Measurements from ENCODE around the gene RPS6KB2.

The RPS6KB2 gene

DNA sequence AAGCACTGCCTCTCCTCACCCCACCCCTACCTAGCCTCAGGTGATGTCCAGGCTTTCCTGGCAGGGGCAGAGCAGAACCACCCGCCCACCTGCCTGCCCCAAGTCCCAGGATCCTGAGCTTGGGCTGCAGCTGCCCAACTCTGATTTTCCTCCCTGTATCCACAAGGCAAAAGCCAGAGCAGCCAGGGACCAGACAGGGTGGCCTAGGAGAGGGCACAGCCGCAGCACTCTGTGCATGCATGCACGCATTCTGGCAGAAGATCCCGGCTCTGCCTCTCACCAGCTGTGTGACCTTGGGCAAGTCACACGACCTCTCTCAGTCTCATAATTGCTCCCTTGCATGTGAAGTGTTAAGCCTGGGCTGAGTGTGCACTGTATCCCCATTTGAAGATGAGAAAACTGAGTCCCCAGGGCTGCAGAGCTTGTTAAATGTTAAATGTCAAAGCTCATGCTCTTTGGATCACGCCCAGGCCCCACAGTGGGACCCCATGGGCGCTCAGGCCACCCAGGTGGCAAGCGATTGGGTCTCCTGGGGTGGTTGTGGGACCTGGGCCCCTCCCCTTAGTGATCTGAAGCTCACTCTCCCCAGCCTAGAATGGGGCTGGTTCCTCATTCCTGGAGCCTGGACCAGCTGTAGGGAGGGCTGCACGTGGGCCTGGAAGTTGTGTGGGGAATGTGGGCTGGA lies 15.7 kb upstream of the RPS6KB2 start:
- TF ChIP-seq, protein P1, sequence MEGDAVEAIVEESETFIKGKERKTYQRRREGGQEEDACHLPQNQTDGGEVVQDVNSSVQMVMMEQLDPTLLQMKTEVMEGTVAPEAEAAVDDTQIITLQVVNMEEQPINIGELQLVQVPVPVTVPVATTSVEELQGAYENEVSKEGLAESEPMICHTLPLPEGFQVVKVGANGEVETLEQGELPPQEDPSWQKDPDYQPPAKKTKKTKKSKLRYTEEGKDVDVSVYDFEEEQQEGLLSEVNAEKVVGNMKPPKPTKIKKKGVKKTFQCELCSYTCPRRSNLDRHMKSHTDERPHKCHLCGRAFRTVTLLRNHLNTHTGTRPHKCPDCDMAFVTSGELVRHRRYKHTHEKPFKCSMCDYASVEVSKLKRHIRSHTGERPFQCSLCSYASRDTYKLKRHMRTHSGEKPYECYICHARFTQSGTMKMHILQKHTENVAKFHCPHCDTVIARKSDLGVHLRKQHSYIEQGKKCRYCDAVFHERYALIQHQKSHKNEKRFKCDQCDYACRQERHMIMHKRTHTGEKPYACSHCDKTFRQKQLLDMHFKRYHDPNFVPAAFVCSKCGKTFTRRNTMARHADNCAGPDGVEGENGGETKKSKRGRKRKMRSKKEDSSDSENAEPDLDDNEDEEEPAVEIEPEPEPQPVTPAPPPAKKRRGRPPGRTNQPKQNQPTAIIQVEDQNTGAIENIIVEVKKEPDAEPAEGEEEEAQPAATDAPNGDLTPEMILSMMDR (conservative IDR thresholded peaks at IDR 0.05; ENCODE audit: low read depth, low read length) = no peak
- Histone ChIP-seq H3K27me3 (ENCODE audit: insufficient read depth, low read depth) (peaks cover 16% of the 10 kb centered on the region; the same call in 1 of the 2 replicates), H3K27ac (no peak overlapping the region), H3K79me2 (ENCODE audit: insufficient read depth, low read depth) (no peaks in the 10 kb centered on the region), H4K20me1 (ENCODE audit: insufficient read depth) (no peaks in the 10 kb centered on the region), H3K36me3 (ENCODE audit: insufficient read depth) (no peaks in the 10 kb centered on the region), H3K4me1 (ENCODE audit: low read depth, poor library complexity, severe bottlenecking) (no peaks in the 10 kb centered on the region), H3K4me2 (no peak overlapping the region), H2AFZ (ENCODE audit: low read depth) (no peak overlapping the region), H3K4me3 (IDR thresholded peaks at IDR 0.05; ENCODE audit: insufficient read depth, low read depth, low read length) (no peak overlapping the region), H3K9ac (no peak overlapping the region)

DNA sequence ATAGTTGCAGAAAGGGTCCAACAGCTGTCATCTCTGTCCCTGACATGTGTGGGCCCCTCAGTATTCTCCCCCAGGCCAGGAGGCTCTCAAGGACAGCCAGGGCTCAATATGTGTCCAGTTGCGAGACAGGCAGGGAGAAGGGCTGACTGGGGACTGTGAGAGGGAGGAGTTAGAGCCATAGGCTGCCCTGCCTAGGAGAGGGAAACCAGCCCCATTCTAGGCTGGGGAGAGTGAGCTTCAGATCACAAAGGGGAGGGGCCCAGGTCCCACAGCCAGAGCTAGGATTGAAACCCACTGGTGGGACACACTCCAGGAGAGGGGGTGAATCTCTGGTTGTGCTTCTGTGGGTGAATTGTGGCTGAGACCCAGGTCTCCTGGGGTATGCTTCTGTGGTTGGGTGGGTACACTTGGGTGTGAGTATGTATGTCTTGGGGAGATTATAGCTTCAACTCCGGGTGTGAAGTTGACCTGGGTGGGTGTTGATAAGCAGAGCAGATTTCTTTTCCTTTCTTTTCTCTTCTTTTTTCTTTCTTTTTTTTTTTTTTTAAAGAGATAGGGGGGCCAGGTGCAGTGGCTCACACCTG lies 14.9 kb upstream of the RPS6KB2 start:
- Histone ChIP-seq H3K9ac (no peak overlapping the region), H4K20me1 (ENCODE audit: insufficient read depth) (no peaks in the 10 kb centered on the region), H3K27ac (no peak overlapping the region), H3K4me2 (no peak overlapping the region), H2AFZ (ENCODE audit: low read depth) (no peak overlapping the region), H3K79me2 (ENCODE audit: insufficient read depth, low read depth) (no peaks in the 10 kb centered on the region), H3K36me3 (ENCODE audit: insufficient read depth) (no peaks in the 10 kb centered on the region), H3K4me3 (IDR thresholded peaks at IDR 0.05; ENCODE audit: insufficient read depth, low read depth, low read length) (no peak overlapping the region), H3K27me3 (ENCODE audit: insufficient read depth, low read depth) (peaks cover 16% of the 10 kb centered on the region; the same call in 1 of the 2 replicates), H3K4me1 (ENCODE audit: low read depth, poor library complexity, severe bottlenecking) (no peaks in the 10 kb centered on the region)
- TF ChIP-seq, protein P1 (conservative IDR thresholded peaks at IDR 0.05; ENCODE audit: low read depth, low read length) = no peak

DNA sequence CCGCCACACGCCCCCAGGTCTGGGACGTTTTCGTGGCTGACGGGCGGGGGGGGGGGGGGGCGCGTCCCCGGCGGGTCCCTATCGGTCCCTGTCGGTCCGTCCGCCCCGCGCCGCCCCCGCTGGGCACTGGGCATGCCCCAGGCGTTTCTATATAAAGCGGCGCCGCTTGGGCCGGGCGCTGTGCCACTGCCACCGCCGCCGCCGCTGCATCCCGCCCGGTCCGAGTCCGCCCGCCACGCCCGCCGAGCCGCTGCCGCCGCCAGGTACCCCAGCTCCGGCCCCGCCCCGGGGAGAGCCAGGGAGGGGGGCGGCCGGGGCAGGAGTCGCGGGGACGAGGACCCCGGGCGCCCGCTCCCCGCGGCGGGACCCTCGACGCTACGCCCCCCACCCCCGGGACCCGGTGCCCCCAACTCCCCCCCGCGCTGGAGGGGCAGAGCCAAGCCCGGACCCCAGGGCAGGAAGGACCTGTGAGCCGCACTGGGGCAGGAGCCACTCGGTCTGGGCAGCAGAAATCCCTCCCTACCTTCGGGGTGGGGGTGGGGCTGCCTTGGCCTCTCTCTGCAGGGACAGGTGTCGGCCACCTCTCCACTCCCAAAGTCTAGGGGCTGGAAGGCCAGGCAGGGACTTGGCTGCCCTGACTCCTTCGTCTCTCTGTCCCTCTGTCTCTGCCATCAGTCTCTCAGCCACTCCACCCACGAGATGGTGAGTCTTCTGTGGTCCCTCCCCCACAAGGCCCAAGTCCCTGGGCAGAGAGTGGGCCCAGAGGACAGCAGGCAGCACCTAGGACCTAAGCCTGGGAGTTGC lies 12.6 kb upstream of the RPS6KB2 start, which contains the start of gene CARNS1:
Gene CARNS1, plus strand, starts transcription at position 178 of the 804 bp plus-strand sequence. Its CDS starts 522 bp downstream, at position 700.
- Histone ChIP-seq H3K36me3 (ENCODE audit: insufficient read depth) (no peaks in the 10 kb centered on the region), H3K9ac (no peak within 1 kb of the TSS), H3K4me3 (IDR thresholded peaks at IDR 0.05; ENCODE audit: insufficient read depth, low read depth, low read length) (no peak within 1 kb of the TSS), H3K4me2 (no peak within 1 kb of the TSS), H4K20me1 (ENCODE audit: insufficient read depth) (no peaks in the 10 kb centered on the region), H3K27ac (no peak within 1 kb of the TSS), H3K79me2 (ENCODE audit: insufficient read depth, low read depth) (no peaks in the 10 kb centered on the region), H2AFZ (ENCODE audit: low read depth) (no peak within 1 kb of the TSS), H3K27me3 (ENCODE audit: insufficient read depth, low read depth) (peaks cover 16% of the 10 kb centered on the region; the same call in 1 of the 2 replicates), H3K4me1 (ENCODE audit: low read depth, poor library complexity, severe bottlenecking) (peaks cover 7% of the 10 kb centered on the region)
- TF ChIP-seq, protein P1 (conservative IDR thresholded peaks at IDR 0.05; ENCODE audit: low read depth, low read length) = no peak

DNA sequence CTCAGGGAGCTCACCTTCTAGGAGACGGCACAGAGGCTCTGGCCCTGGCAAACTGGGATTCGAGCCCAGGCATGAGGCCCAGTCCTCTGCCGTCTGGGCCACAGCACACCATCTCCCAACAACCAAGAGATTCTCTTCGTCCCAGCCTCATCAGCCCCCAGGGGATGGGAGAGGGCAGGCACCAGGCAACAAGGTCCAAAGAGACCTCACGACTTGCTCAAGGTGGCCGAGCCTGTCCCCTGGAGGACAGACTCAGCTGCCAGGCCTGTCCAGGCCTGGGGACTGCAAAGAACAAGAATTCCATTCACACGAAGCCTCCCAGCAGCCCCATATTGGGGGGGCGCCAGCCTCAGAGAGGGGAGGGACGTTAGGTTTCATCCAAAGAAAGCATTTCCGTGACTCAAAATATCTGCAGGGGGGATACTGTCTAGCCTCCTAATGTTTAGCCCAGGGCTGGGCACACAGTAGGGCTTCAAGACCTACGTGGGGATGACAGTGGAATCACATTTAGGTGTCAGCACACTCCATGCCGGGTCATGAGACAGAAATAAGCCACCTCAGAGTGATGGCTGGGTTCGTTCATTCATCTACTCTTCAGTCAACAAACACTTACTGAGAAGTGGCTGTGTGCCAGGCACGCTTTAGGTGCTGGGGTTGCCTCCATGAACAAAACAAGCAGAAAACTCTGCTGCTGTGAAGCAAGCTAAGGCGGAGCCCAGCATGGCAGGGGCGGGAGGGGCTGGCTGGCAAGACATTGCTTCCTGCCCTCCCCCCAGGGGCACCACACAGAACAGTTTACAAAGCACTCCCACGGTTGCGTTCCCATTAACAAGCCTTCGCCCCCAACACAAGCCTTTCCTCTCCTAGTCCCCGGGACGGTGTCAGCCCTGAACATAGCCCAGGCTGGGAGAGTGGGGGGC lies 11.6 kb upstream of the RPS6KB2 start:
- peaks cover 11% of the 10 kb centered on the region for H3K4me1 ChIP-seq (ENCODE audit: low read depth, poor library complexity, severe bottlenecking)
- no peak overlapping the region for H3K9ac ChIP-seq

More for the DNA sequence above, 11.6 kb upstream of the RPS6KB2 start:
- H3K4me3 ChIP-seq (IDR thresholded peaks at IDR 0.05; ENCODE audit: insufficient read depth, low read depth, low read length) = no peak overlapping the region
- H3K79me2 ChIP-seq (ENCODE audit: insufficient read depth, low read depth) = no peaks in the 10 kb centered on the region
- TF ChIP-seq, protein P1 (conservative IDR thresholded peaks at IDR 0.05; ENCODE audit: low read depth, low read length) = no peak
- no peaks in the 10 kb centered on the region for H4K20me1 ChIP-seq (ENCODE audit: insufficient read depth)
- peaks cover 12% of the 10 kb centered on the region; the same call in 1 of the 2 replicates for H3K27me3 ChIP-seq (ENCODE audit: insufficient read depth, low read depth)
- H3K36me3 ChIP-seq (ENCODE audit: insufficient read depth) = no peaks in the 10 kb centered on the region
- no peak overlapping the region for H3K4me2 ChIP-seq
- no peak overlapping the region for H3K27ac ChIP-seq
- H2AFZ ChIP-seq (ENCODE audit: low read depth) = no peak overlapping the region
